ENCODE data around the gene FAM167B.

DNA sequence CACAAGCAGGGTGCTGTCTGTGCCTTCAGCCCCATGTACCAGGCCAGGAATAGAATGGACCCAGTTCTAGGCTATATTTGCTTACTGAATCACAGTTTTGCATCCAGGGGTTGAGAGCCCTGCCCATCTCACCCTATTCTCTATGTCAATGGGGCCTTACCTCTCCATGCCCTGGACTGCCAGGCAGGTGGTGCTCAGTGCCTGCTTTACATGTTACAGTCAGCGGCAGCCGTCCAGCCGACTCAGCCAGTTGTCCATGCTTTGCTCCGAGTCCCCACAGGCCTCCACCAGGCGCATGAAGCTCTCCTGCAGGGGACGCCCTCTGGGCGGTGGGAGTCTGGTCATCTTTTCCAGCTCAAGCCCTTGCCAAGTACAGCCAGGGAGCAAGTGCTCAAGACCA lies 12.2 kb upstream of the FAM167B start:
- TF ChIP-seq, protein P1, sequence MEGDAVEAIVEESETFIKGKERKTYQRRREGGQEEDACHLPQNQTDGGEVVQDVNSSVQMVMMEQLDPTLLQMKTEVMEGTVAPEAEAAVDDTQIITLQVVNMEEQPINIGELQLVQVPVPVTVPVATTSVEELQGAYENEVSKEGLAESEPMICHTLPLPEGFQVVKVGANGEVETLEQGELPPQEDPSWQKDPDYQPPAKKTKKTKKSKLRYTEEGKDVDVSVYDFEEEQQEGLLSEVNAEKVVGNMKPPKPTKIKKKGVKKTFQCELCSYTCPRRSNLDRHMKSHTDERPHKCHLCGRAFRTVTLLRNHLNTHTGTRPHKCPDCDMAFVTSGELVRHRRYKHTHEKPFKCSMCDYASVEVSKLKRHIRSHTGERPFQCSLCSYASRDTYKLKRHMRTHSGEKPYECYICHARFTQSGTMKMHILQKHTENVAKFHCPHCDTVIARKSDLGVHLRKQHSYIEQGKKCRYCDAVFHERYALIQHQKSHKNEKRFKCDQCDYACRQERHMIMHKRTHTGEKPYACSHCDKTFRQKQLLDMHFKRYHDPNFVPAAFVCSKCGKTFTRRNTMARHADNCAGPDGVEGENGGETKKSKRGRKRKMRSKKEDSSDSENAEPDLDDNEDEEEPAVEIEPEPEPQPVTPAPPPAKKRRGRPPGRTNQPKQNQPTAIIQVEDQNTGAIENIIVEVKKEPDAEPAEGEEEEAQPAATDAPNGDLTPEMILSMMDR (IDR thresholded peaks at IDR 0.05; ENCODE audit: low read depth, low read length, poor library complexity, severe bottlenecking): no peak
- TF ChIP-seq EZH2phosphoT487 (IDR thresholded peaks at IDR 0.05; ENCODE audit: borderline replicate concordance, low read length): no peak

Measured in DOHH2 (cell line).